Fibroblast of lung (primary cell): ENCODE data around the gene PCDH15.

ENCODE experiments used
- CTCF ChIP-seq, 2 donors: IDR thresholded peaks in 1 of 2; conservative IDR thresholded peaks in 1 of 2; 1 replicate in 1 of 2; 2 replicates in 1 of 2; pipeline ENCODE4 v1.5.1; 2011 to 2012; ENCODE audit warnings: low read length in 2 of 2, control low read depth in 1 of 2, inconsistent platforms in 1 of 2, low read depth in 1 of 2, mild to moderate bottlenecking in 1 of 2
- EZH2 ChIP-seq: IDR thresholded peaks from 2 replicates; pipeline ENCODE4 v1.5.1; 2012; ENCODE audit warnings: low read length, control low read depth, mild to moderate bottlenecking; ENCODE audit errors: missing control alignments

- TF ChIP-seq CTCF (conservative IDR thresholded peaks at IDR 0.05 in 1 of 2, IDR thresholded peaks at IDR 0.05 in 1 of 2; ENCODE audit: low read depth in 1 of 2, low read length in 2 of 2) (no peak), EZH2 (no peak)
Observed at GRCh38 chr10:54026340-54026739, 774.7 kb downstream of the PCDH15 start.
